GM12864 (cell line): Measurements from ENCODE around the gene MAP3K5.

Experiments
- DNase-seq: peaks from one replicate; pipeline ENCODE4 v3.0.0-alpha.2; 2011; ENCODE audit warnings: low read depth
- H3K4me3 ChIP-seq: 2 replicates; pipeline ENCODE4 v1.5.1; 2011; ENCODE audit warnings: mild to moderate bottlenecking, low read depth, low read length, control low read depth
- TF ChIP-seq, protein P1 (sequence below): IDR thresholded peaks from 2 replicates; pipeline ENCODE4 v1.5.1; 2011; ENCODE audit warnings: low read depth, mild to moderate bottlenecking, moderate library complexity, low read length, control low read depth, inconsistent platforms; ENCODE audit errors: missing control alignments

MAP3K5 gene

DNA sequence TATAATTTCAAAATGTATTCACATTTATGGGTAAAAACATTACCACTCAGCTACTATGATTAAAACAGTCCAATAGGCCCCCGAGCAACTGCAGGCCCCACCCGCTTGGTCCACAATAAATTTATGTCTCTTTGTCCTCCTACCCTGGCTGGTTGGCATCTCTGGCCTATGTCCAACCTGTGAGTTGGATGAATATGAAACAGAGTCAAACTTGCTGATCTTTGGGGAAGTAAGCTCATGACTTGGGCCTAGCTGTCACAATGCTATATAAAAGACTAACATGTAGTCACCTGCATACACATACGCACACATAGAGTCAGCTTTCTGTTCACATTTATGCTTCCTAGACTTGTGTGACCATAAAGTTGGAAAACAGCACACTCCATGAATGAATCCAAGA, 262.6 kb downstream of the MAP3K5 start:
- H3K4me3 ChIP-seq: no peak overlapping the region
- DNase-seq: no peak
- TF ChIP-seq, protein P1, sequence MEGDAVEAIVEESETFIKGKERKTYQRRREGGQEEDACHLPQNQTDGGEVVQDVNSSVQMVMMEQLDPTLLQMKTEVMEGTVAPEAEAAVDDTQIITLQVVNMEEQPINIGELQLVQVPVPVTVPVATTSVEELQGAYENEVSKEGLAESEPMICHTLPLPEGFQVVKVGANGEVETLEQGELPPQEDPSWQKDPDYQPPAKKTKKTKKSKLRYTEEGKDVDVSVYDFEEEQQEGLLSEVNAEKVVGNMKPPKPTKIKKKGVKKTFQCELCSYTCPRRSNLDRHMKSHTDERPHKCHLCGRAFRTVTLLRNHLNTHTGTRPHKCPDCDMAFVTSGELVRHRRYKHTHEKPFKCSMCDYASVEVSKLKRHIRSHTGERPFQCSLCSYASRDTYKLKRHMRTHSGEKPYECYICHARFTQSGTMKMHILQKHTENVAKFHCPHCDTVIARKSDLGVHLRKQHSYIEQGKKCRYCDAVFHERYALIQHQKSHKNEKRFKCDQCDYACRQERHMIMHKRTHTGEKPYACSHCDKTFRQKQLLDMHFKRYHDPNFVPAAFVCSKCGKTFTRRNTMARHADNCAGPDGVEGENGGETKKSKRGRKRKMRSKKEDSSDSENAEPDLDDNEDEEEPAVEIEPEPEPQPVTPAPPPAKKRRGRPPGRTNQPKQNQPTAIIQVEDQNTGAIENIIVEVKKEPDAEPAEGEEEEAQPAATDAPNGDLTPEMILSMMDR: no peak

DNA sequence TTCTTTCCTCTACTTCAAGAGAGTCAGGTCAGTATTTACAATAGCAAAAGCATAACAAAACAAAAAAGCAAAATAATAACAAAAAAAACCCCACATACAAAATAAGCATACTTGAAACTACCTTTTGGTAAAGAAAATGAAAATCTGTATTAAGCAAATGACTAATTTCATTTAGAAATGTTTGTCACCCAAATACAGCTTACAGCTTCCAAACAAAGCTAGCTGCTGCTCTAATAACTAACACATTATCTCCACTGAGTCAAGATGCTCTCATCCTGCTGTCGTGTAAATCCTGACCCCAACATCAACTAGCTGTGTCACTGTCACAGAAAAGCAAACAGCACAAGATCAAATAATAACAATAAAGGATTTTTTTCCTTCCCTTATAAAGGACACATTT, 263.8 kb downstream of the MAP3K5 start:
- no peak for DNase-seq
- TF ChIP-seq, protein P1: no peak
- no peak overlapping the region for H3K4me3 ChIP-seq

DNA sequence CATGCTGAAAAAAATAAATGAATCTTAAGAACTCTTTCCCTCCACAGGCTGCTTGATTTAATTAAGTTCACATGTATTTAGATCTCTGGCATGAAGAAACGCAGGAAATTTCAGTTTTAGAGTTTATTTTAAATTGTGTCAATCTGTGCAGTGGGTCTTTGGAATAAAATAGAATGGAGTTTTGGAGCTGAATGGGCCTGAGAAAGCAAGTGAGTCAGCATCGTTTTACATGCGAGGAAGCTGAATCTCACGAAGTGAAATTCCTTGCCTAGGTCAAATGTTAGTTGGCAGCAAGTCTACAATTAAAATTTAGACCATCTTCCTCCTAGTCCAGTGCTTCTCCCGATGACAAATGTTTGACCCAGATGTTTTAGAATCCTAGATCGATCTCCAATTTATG, 264.4 kb downstream of the MAP3K5 start:
- TF ChIP-seq, protein P1: no peak
- no peak for DNase-seq
- no peak overlapping the region for H3K4me3 ChIP-seq

DNA sequence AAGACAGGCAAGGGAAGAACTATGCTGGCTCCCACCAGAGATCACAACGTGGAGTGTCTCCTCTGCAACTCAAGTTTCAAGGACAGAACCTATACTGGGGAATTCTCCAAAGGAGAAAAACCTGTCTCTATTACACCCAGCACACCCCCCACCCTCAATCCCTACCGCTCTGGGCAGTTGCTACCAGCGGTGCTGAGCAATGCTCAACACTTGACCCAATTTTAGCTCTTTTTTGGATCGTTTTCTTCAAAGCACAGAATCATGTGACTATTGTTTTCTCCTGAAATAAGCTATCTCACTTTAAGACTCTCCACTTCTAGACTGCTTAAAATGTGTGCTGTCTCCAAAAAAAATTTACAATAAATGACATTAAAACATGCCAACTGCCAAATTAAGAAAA, 265.3 kb downstream of the MAP3K5 start:
- DNase-seq: no peak
- no peak overlapping the region for H3K4me3 ChIP-seq
- TF ChIP-seq, protein P1: no peak

DNA sequence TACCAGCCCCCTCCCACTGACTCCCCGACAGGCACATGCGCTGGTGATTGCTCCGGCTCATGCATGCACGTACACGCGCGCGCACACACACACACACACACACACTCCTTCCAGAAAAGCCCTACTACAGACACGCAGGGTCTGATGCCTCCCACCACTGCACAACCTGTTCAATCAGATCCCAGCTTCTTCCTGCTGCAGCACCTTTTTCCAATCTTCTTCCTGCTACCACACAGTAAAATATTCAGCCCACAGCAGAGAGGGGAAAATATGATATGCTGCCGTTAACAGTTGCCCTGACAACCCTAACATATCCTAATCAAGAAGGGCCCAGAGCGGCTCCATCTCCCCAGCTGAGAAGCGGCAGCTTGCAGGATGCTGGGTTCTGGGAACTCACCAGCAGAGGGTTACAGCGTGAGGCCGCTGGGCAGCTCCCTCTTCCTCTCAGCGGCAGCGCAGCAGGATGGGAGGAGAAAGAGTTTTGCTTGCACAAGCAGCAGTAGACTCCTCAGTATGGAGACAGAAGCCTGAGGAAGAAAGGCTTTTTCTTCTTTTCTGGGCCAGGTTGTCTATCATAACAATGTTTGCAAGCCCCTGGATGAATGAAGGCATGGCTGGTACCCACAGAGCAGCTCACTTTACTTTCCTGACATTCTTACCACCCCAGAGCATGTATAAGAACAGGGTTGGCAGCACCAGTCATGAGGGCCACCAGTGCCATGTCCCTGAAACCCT, 265.9 kb downstream of the MAP3K5 start:
- no peak overlapping the region for H3K4me3 ChIP-seq
- TF ChIP-seq, protein P1: peak; percentile 13
- no peak for DNase-seq

DNA sequence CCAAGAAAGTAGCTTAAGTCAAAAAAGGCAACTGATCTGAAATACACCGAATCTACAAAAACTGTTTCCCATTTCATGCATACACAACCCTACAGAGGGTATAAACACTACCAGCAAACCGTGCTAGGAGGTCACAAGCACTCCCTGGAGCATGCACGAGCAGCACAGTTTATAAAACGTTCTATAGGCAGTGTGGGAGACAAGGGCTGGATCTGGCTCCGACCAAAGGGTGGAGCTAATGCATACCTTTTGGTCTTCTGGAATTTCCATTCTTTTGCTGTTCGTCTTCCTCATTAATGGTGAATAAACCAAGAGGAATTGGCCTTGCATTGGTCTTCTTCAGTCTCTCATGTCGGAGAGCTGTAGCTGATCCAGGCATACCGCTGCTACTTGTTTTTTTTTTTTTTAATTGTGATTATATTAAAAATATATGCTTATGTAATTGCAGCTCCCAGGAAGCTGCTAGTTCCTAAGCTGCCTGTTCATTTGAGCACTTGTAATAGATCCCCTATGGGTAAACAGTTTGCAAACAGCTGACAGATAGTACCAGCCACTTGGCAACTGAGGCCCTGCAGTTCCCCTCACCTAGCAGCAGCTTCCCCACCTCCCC, 266.6 kb downstream of the MAP3K5 start:
- TF ChIP-seq, protein P1: no peak
- no peak overlapping the region for H3K4me3 ChIP-seq
- DNase-seq: no peak
